ENCODE measurements around the gene TRIM10. TPM values are rescaled to one million over a fixed set of nuclear protein-coding genes. Genes with fewer than 3 reads are reported as not detected.
"Not testable (repeated sequence)": the region's sequence is repeated elsewhere in the genome, so short reads cannot be mapped to it uniquely, and the experiment has no call there.

The TRIM10 gene
- total RNA-seq, 1 experiment from 2014 or later = not detected

DNA sequence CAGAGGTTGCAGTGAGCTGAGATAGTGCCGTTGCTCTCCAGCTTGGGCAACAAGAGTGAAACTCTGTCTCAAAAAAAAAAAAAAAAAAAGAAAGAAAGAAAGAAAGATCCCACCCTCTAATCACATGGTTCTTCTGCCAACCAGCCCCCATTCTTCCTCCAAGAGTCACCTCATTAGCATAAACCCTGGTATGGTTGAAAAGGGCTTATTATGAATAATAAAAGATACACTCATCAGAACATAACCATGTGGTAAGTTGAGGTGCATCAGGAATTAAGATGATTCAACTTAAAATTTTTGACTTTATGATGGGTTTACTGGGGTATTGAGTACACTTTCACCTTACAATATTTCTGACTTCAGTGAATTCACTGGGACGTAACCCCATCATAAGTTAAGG, 25.9 kb downstream of the TRIM10 start:
- in situ Hi-C loops (cut with HindIII; ENCODE audit: low sequenced_read_pairs) = no loop called here
- no peak for DNase-seq (ENCODE audit: low spot score)

- no peak for DNase-seq (ENCODE audit: low spot score)
- in situ Hi-C loops (cut with HindIII; ENCODE audit: low sequenced_read_pairs) = no loop called here
Measured at GRCh38 chr6:30131947-30132497, 29.0 kb downstream of the TRIM10 start.

GRCh38 chr6:30130887-30131862, 29.8 kb downstream of the TRIM10 start:
- in situ Hi-C loops (cut with HindIII; ENCODE audit: low sequenced_read_pairs) = no loop called here
- peak; percentile 89 for DNase-seq (ENCODE audit: low spot score)

- no peak for DNase-seq (ENCODE audit: low spot score)
- in situ Hi-C loops (cut with HindIII; ENCODE audit: low sequenced_read_pairs) = no loop called here
Measured at GRCh38 chr6:30130179-30130679, 30.8 kb downstream of the TRIM10 start.

DNA sequence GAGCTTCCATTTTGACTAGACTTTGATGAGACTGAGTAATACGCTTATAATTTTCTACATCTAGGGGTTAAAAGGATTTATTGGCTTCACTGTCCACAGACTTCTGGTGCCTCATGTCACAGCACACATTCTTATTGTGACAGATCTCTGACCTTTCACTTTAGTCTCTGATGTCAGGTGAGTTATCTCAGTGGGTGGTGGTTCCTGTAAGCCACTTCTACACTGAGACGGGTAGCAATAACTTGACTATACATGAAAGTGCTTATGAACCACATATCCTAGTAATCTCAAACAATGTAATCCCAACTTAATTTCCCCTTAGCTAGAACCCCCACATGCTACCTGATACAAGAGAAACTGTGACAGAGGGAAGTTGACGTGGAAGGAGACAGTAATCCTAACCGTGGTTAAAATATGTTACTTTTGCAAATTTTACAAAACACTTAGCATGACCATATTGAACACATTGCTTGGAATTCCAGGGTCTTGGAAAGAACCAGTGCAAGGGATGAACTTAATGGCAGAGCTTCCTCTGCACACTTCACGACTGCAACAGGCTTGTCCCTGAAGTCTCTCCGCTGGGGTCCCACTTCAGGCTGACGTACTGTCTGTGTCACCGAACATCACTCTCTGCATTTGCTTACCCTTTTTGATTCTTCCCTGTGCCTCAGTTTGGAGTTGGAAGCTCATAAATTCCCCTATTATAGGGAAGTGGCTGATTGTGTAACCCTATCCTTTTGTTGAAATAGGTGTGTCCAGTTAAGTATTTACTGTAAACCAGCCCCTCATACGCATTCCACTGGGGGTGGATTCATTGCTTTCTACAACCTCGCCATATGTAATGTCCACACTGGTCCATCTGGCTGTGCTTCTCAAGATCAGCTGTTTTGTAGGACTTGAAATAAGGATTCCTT, 31.5 kb downstream of the TRIM10 start:
- in situ Hi-C loops (cut with HindIII; ENCODE audit: low sequenced_read_pairs) = no loop called here
- no peak for DNase-seq (ENCODE audit: low spot score)

DNA sequence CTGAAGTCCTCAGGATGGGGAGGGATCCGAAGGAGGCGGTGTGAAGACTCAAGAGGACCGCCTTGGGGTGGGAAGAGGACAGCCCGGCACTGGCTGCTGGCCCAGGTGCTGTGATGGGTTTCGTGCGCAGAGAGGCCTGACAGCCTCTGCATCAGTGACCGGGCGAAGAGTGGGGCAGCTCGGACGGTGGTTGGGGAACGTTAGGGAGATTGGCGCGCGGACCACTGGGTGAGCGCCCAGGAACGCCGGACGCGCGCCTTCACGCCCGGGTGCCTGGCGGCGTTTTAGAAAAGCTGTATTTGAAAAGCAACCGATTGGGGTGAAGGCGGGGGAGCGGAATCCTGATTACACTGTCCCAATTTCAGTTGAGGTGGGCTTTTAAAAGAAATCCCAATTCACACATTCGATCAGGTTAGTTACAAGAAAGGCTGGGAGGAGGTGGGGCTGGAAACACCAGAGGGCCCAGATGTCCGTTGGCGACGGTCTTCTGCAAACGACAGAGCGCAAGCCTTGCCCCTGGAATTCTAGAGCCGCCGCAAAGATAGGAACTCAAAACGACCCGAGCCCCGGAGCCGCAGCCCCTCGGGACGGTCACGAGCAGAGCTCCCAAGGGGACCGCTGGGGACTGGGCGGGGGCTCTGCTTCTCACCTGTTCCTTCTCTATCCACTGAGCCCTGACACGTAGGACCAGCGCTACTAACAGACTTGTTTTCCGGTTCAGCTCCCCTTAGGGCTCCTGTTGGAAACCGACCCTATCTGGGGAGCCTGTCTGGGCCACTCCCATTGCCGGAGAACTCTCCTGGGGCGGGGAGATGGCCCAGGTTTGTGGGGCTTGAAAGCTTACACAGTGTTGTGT, 33.5 kb downstream of the TRIM10 start:
- in situ Hi-C loops (cut with HindIII; ENCODE audit: low sequenced_read_pairs) = no loop called here
- DNase-seq (ENCODE audit: low spot score) = peak; percentile 34

DNA sequence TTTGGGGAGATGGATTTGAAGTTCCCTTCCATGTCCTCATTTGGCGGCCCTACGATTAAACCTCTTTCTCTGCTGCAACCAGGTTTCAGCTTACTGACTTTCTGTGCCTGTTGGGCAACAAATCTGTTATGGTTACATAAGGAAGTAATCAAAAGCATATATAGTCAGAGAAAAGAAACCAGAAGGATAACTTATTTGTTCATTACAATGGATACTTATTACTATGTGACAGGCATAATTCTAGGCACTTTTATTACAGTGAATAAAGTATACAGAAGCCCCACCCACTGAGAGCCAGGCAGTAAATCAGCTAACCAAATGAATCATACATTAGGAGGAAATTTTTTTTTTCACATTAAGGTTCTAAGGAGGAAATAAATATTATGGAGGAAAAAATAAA, 38.5 kb downstream of the TRIM10 start:
- DNase-seq (ENCODE audit: low spot score) = no peak
- in situ Hi-C loops (cut with HindIII; ENCODE audit: low sequenced_read_pairs) = no loop called here

DNA sequence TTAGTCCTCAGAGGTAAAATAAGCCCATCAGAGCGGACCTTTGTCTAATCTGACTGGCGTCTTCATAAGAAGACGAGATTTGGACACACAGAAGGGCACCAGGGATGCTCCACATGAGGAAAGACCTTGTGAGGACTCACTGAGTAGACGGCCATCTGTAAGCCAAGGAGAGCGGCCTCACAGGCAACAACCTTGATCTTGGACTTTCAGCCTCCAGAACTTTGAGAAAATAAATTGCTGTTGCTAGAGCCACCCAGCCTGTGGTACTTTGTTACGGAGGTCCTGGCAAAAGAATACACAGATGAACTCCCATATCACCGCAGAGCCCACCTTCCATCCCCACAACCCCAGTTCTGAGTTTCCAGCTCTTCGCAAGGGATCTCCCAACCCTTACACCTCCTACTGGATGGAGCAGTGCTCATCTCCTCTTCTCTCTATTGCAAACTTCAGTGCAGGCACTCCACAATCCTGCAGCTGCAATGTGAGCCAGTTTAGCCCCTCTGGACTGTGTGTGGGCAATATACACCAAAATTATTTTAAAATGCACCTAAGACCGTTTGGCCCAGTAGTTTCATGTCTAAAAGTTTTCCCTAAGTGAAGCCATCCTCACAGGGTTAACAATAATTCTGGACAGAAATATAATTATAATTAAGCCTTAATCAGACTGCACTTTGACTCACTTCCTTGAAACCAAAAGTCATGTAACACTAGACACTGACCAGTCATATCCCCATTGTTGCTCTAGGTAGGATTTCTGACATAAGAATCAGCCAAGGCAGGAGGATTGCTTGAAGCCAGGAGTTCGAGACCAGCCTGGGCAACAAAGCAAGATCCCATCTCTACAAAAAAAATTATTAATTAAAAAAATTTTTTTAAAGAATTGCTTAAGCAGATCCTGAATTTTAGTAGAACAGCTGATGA, 39.3 kb downstream of the TRIM10 start:
- DNase-seq (ENCODE audit: low spot score) = no peak
- in situ Hi-C loops (cut with HindIII; ENCODE audit: low sequenced_read_pairs) = no loop called here

- in situ Hi-C loops (cut with HindIII; ENCODE audit: low sequenced_read_pairs); DNase-seq (ENCODE audit: low spot score): not testable (repeated sequence)
Measured at GRCh38 chr6:30118691-30119090, 42.3 kb downstream of the TRIM10 start.

- DNase-seq (ENCODE audit: low spot score) = no peak
- in situ Hi-C loops (cut with HindIII; ENCODE audit: low sequenced_read_pairs) = no loop called here
Measured at GRCh38 chr6:30116724-30117123, 44.3 kb downstream of the TRIM10 start.

DNA sequence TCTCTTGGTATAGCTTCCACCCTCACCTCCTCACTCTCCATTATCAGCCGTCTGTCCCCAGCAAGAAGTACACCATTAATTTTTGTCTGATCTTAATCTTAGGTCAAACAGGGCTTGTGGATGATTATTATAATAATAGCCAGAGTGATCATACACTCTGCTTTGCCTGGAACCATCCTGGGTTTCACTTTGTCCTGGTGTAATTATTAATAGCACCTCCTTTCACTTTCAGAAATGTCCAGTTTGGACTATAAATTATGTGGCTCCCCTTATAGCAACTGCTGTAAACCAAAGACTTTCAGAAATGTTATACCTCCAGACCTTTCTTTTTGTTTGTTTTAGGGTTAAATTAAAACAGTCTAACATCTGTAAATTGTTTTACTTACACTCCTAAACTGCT, 47.2 kb downstream of the TRIM10 start:
- no peak for DNase-seq (ENCODE audit: low spot score)
- in situ Hi-C loops (cut with HindIII; ENCODE audit: low sequenced_read_pairs) = no loop called here

DNA sequence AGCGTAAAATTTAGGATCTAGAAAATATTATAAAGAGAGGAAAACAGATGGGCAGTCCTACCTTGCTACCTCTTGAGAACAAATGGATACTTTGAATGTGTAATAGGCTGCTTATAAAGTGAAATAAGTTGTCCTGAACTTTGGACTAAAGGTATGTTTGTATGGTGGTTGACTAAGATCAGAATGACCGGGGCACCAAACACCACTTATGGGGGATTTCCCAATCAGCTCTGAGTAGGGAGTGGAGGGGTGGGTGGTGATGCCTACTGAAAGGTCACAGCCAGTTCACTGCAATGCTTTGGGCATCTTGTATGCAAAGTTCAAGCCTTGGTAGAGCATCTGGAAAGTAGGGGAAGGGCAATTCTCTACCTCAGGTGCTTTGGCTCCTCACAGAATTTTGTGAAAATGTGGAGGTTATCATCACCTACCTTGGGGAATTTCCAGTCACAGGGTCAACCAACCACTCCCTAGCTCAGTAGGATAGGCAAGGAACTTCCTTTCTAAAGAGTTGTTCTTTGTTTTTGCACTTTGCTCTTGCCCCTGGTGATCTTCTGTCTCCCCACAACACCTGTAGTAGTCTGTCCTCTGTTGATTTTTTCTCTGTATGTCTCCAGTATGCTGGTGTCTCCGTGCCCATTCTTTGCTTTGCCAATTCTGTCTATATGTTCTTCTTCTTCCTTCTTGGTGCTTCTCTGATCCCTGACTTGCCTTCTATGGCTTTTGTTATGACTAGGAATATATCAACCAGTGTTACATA, 47.8 kb downstream of the TRIM10 start, which contains the start of gene TRIM31:
Gene TRIM31 (minus strand): TSS at position 88 of the 757 bp plus-strand sequence. CDS start 285 bp downstream, outside the sequence.
- in situ Hi-C loops (cut with HindIII; ENCODE audit: low sequenced_read_pairs) = no loop called here
- DNase-seq (ENCODE audit: low spot score) = no peak

DNA sequence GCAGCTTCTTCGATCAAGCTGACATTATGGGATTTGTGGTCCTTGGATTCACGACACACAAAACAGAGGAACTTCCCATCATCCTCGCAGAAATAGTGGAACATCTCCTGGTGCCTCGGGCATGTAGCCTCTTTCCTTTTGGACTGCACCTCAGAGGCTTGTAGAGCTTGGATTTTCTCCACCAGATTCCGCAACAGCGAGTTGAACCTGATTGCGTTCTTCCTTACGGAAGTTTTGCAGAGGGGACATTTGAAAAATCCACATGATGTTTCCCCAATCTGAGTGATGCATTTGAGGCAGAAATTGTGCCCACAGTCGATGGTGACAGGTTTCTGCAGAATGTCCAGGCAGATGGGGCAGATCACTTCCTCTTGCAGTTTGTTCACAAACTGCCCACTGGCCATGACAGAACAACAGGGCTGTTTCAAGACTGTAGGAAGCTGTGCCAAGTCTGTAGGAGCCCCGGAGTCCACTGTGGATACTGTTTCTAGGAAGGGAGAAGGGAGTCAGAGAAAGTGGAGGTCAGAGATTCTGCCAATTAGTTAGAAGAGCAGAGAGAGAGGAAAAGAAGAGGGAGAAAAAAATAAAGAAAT, 48.5 kb downstream of the TRIM10 start:
- no peak for DNase-seq (ENCODE audit: low spot score)
- in situ Hi-C loops (cut with HindIII; ENCODE audit: low sequenced_read_pairs) = no loop called here

- in situ Hi-C loops (cut with HindIII; ENCODE audit: low sequenced_read_pairs) = no loop called here
- no peak for DNase-seq (ENCODE audit: low spot score)
Measured at GRCh38 chr6:30111266-30111856, 49.6 kb downstream of the TRIM10 start.

DNA sequence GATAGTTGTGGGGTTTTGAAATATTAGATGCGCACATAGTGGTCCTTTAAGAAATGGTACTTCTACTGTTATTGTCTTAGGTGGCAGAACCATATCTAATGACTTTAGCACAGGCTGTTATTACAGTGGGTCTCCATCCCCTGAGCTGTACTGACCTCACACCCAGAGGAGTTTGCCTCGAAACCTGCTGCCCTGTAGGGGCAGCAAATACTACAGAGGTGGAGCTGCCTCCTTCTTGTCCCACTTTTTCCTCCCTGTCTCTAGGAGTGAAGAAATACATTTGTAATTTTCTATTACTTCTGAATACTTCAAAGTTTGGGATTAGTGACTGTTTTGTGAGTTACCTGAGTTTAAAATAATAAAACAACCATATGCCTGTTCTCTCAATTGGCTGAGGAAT, 56.4 kb downstream of the TRIM10 start:
- DNase-seq (ENCODE audit: low spot score) = no peak
- in situ Hi-C loops (cut with HindIII; ENCODE audit: low sequenced_read_pairs) = no loop called here

GRCh38 chr6:30103872-30104179, 57.2 kb downstream of the TRIM10 start:
- no peak for DNase-seq (ENCODE audit: low spot score)
- in situ Hi-C loops (cut with HindIII; ENCODE audit: low sequenced_read_pairs) = no loop called here
